NCI-H128 (cell line): ENCODE measurements around the gene P2RY13.

Source experiments
- DNase-seq: peaks from one replicate; lab custom pipeline; 2025; ENCODE audit not compliant: unreplicated experiment; lab: John Stamatoyannopoulos, UW

Gene P2RY13

GRCh38 chr3:151321526-151321925, 7.8 kb downstream of the P2RY13 start:
- DNase-seq: no peak

- DNase-seq: no peak
Observed at GRCh38 chr3:151320131-151320530, 9.2 kb downstream of the P2RY13 start.

GRCh38 chr3:151319628-151320027, 9.7 kb downstream of the P2RY13 start:
- no peak for DNase-seq

GRCh38 chr3:151318991-151319390, 10.4 kb downstream of the P2RY13 start:
- DNase-seq: no peak

GRCh38 chr3:151318313-151318712, 11.0 kb downstream of the P2RY13 start:
- DNase-seq: no peak

- no peak for DNase-seq
Observed at GRCh38 chr3:151316267-151316991, 12.9 kb downstream of the P2RY13 start, which contains the start of gene GPR87. Gene GPR87, minus strand, starts transcription at chr3:151316820. Its CDS starts 16,720 bp downstream, at chr3:151300100.

- no peak for DNase-seq
Observed at GRCh38 chr3:151315846-151316245, 13.5 kb downstream of the P2RY13 start.

- DNase-seq: no peak
Observed at GRCh38 chr3:151315136-151315535, 14.2 kb downstream of the P2RY13 start.

GRCh38 chr3:151314593-151314992, 14.8 kb downstream of the P2RY13 start:
- DNase-seq: no peak

- DNase-seq: no peak
Observed at GRCh38 chr3:151314137-151314536, 15.2 kb downstream of the P2RY13 start.

- no peak for DNase-seq
Observed at GRCh38 chr3:151312972-151313371, 16.4 kb downstream of the P2RY13 start.

- no peak for DNase-seq
Observed at GRCh38 chr3:151309566-151309965, 19.8 kb downstream of the P2RY13 start.

- DNase-seq: no peak
Observed at GRCh38 chr3:151307583-151308488, 21.5 kb downstream of the P2RY13 start.

GRCh38 chr3:151307131-151307530, 22.2 kb downstream of the P2RY13 start:
- no peak for DNase-seq

GRCh38 chr3:151306168-151306810, 23.1 kb downstream of the P2RY13 start:
- DNase-seq: no peak

GRCh38 chr3:151305775-151306151, 23.6 kb downstream of the P2RY13 start:
- DNase-seq: no peak

GRCh38 chr3:151305060-151305774, 24.1 kb downstream of the P2RY13 start:
- DNase-seq: no peak

GRCh38 chr3:151303751-151304150, 25.6 kb downstream of the P2RY13 start:
- no peak for DNase-seq

GRCh38 chr3:151301787-151302186, 27.6 kb downstream of the P2RY13 start:
- DNase-seq: no peak

- no peak for DNase-seq
Observed at GRCh38 chr3:151300539-151300938, 28.8 kb downstream of the P2RY13 start.

- DNase-seq: no peak
Observed at GRCh38 chr3:151299006-151299405, 30.3 kb downstream of the P2RY13 start.
